ENCODE data around the gene PGPEP1. TPM values are rescaled to one million over a fixed set of nuclear protein-coding genes. Genes with fewer than 3 reads are reported as not detected.

Gene PGPEP1
- total RNA-seq, 1 donor: 27.2 TPM

GRCh38 chr19:18311502-18312091, 28.8 kb upstream of the PGPEP1 start:
- DNase-seq (ENCODE audit: low read depth): no peak
- no peak for TF ChIP-seq CTCF (IDR thresholded peaks at IDR 0.05; ENCODE audit: insufficient read depth, low read length)
- H3K4me3 ChIP-seq (ENCODE audit: low read depth, low read length): no peak overlapping the region

GRCh38 chr19:18312092-18312534, 28.3 kb upstream of the PGPEP1 start:
- TF ChIP-seq CTCF (IDR thresholded peaks at IDR 0.05; ENCODE audit: insufficient read depth, low read length): no peak
- no peak for DNase-seq (ENCODE audit: low read depth)
- no peak overlapping the region for H3K4me3 ChIP-seq (ENCODE audit: low read depth, low read length)

- no peak overlapping the region for H3K4me3 ChIP-seq (ENCODE audit: low read depth, low read length)
- DNase-seq (ENCODE audit: low read depth): no peak
- no peak for TF ChIP-seq CTCF (IDR thresholded peaks at IDR 0.05; ENCODE audit: insufficient read depth, low read length)
Measured at GRCh38 chr19:18313398-18313797, 27.0 kb upstream of the PGPEP1 start.

GRCh38 chr19:18317961-18318800, 22.2 kb upstream of the PGPEP1 start:
- no peak for TF ChIP-seq CTCF (IDR thresholded peaks at IDR 0.05; ENCODE audit: insufficient read depth, low read length)
- no peak for DNase-seq (ENCODE audit: low read depth)
- no peak overlapping the region for H3K4me3 ChIP-seq (ENCODE audit: low read depth, low read length)

- TF ChIP-seq CTCF (IDR thresholded peaks at IDR 0.05; ENCODE audit: insufficient read depth, low read length): no peak
- DNase-seq (ENCODE audit: low read depth): no peak
- no peak overlapping the region for H3K4me3 ChIP-seq (ENCODE audit: low read depth, low read length)
Measured at GRCh38 chr19:18319591-18320135, 20.7 kb upstream of the PGPEP1 start.

GRCh38 chr19:18320865-18321733, 19.3 kb upstream of the PGPEP1 start:
- TF ChIP-seq CTCF (IDR thresholded peaks at IDR 0.05; ENCODE audit: insufficient read depth, low read length): no peak
- no peak overlapping the region for H3K4me3 ChIP-seq (ENCODE audit: low read depth, low read length)
- no peak for DNase-seq (ENCODE audit: low read depth)
